IPS-18c (cell line): Measurements from ENCODE around the gene ZFR2.

Experiments used
- H3K4me3 ChIP-seq: 2 replicates; pipeline ENCODE4 v1.7.0; 2013; ENCODE audit warnings: low read depth, mild to moderate bottlenecking, low read length, moderate library complexity; ENCODE audit not compliant: insufficient read depth
- H3K9me3 ChIP-seq: one replicate; pipeline ENCODE4 v1.6.1; 2013; ENCODE audit warnings: mild to moderate bottlenecking, low read length, moderate library complexity; ENCODE audit not compliant: control insufficient read depth, insufficient read depth

Gene ZFR2

GRCh38 chr19:3850320-3850972, 18.4 kb downstream of the ZFR2 start:
- Histone ChIP-seq H3K9me3 (peaks cover 15% of the 10 kb centered on the region), H3K4me3 (no peak overlapping the region)

- H3K4me3 ChIP-seq: no peak overlapping the region
These were observed 19.1 kb downstream of the ZFR2 start for GRCh38 chr19:3849787-3850186.

GRCh38 chr19:3849092-3849491, 19.7 kb downstream of the ZFR2 start:
- Histone ChIP-seq H3K4me3 (no peak overlapping the region), H3K9me3 (peaks cover 15% of the 10 kb centered on the region)

More at GRCh38 chr19:3849787-3850186, 19.1 kb downstream of the ZFR2 start:
- peaks cover 15% of the 10 kb centered on the region for H3K9me3 ChIP-seq

GRCh38 chr19:3844596-3844995, 24.2 kb downstream of the ZFR2 start:
- Histone ChIP-seq H3K4me3 (no peak overlapping the region), H3K9me3 (no peaks in the 10 kb centered on the region)

DNA sequence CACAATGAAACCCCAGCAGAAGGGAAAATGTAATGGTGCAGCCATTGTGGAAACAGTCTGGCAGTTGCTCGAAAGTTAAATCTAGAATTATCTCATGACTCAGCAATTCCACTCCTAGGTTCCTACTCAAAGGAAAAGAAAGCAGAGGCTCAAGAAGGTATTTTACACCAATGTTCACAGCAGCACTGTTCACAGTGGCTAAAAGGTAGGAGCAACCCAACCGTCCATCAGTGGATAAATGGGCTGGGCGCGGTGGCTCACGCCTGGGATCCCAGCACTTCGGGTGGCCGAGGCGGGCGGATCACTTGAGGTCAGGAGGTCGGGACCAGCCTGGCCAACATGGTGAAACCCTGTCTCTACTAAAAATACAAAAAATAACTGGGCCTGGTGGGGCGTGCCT, 25.9 kb downstream of the ZFR2 start:
- H3K4me3 ChIP-seq: no peak overlapping the region
- no peaks in the 10 kb centered on the region for H3K9me3 ChIP-seq

DNA sequence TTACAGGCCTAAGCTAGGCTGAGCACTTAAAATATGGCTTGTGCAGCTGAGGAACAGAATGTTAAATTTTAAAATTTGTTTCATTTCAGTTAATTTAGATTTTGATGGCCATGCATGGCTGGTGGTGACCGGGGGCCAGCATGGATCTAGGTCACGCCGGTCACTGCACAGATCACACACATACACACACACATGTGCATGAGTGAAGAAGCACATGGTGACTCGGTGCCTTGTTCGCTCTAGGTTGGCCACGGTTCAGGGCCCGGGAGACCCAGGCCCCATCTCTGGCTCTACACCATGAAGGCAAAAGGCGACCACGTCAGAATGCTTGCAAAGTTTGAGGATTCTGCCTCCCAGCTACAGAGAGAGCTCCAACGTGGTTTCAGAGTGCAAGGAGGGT, 28.0 kb downstream of the ZFR2 start:
- Histone ChIP-seq H3K9me3 (no peaks in the 10 kb centered on the region), H3K4me3 (no peak overlapping the region)

DNA sequence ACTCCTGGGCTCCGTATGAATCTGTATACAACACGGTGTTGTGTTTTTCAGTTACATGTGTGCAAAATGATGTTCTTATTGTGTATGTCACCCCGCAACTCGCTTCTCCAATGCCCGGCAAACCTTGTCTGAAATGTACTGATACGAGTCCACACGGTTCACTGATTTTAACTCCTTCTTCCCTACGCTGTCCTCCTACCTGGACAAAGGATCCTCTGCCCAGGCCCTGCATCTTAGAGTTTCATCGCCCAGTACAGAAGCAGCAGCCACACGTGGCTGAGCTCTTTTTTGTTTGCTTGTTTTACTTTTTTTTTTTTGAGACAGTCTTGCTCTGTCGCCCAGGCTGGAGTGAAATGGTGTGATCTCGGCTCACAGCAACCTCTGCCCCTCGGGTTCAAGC, 28.9 kb downstream of the ZFR2 start:
- Histone ChIP-seq H3K9me3 (no peaks in the 10 kb centered on the region), H3K4me3 (no peak overlapping the region)

DNA sequence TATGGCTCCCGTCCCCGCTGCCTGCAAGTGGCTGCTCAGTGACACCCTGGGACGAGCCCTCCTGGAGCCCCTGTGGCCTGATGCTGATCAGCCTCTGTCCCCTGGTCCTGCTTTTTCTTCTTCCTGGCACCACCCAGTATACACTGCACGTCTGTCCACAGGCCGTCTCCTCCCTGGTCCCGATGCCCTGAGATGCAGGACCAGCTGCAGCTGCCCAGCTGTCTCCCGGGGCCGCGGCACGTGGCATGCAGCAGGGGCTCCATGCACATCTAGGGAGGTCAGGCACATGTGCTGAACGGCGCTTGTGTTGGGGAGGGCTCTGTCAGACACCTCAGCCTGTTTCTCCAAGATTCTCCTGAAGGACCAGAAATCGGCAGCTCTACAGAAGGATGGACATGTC, 30.2 kb downstream of the ZFR2 start:
- H3K9me3 ChIP-seq: no peaks in the 10 kb centered on the region
- no peak overlapping the region for H3K4me3 ChIP-seq

GRCh38 chr19:3837922-3838321, 30.9 kb downstream of the ZFR2 start:
- H3K4me3 ChIP-seq: no peak overlapping the region
- no peaks in the 10 kb centered on the region for H3K9me3 ChIP-seq

GRCh38 chr19:3837332-3837731, 31.5 kb downstream of the ZFR2 start:
- Histone ChIP-seq H3K9me3 (no peaks in the 10 kb centered on the region), H3K4me3 (no peak overlapping the region)

- no peaks in the 10 kb centered on the region for H3K9me3 ChIP-seq
- H3K4me3 ChIP-seq: no peak overlapping the region
These were observed 32.0 kb downstream of the ZFR2 start for GRCh38 chr19:3836887-3837286.

- H3K4me3 ChIP-seq: no peak overlapping the region
- no peaks in the 10 kb centered on the region for H3K9me3 ChIP-seq
These were observed 33.8 kb downstream of the ZFR2 start for GRCh38 chr19:3835055-3835435.

DNA sequence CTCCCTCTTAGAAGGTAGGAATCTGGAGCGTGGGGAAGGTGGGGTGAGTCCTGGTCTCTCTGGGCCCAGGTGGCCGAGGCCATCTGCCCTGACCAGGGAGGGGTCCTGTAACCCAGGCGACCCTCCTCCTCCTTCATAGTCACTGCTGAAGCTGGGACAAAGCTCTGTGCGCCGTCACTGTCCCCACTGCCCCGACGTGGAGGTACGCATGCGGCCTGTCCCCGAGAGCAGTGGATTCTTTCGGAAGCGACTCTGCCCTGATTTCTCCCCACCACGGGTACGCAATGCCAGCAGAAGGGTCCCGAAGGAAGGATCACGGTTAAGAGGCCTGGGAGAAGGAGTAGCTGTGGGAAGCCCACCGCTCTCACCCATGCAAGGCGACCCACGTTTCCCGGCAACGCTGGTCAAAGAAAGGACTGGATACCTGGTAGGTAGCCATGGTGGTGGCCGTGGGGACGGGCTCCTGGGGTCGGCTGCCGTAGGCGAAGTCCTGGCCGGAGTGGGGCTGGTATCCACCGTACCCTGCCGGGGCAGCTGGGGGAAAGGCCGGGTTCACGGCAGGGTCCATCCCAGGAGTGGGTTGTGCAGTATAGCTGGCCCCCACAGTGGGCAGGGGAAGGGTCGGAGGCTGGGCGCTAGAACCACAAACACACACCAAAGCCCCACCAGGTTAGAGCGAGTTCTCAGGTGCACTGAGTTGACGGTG, 34.3 kb downstream of the ZFR2 start:
- Histone ChIP-seq H3K9me3 (no peaks in the 10 kb centered on the region), H3K4me3 (no peak overlapping the region)

- Histone ChIP-seq H3K9me3 (no peaks in the 10 kb centered on the region), H3K4me3 (no peak overlapping the region)
These were observed 35.1 kb downstream of the ZFR2 start for GRCh38 chr19:3833578-3834348.

GRCh38 chr19:3832001-3832400, 36.8 kb downstream of the ZFR2 start:
- no peaks in the 10 kb centered on the region for H3K9me3 ChIP-seq
- H3K4me3 ChIP-seq: no peak overlapping the region

DNA sequence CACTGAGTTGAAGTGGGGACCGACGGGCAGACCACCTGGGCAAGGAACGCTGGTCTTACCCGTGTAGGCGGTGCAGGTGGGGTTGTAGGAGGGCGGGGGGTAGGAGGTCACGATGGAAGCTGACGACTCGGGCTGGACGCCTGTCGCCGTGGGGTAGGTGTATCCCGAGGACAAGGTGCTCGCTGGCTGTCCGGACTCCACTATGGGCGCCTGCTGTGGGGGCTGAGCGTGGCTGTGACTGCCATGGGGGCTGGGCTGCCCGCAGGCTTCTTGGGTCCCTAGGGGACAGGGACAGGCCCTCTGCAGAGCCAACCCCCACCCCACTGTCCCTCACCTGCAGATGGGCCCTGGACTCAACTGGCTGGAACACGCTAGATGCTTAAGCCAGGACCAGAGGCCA, 37.2 kb downstream of the ZFR2 start:
- H3K4me3 ChIP-seq: no peak overlapping the region
- H3K9me3 ChIP-seq: no peaks in the 10 kb centered on the region

GRCh38 chr19:3830621-3831589, 37.9 kb downstream of the ZFR2 start:
- Histone ChIP-seq H3K9me3 (no peaks in the 10 kb centered on the region), H3K4me3 (no peak overlapping the region)
